Upper lobe of left lung (tissue), 4 donors: ENCODE results near the gene SLC25A13.

Experiments
- CTCF ChIP-seq, 6 experiments: fragments of 450-650 bp in 4 of 6; fragments of 200-600 bp in 2 of 6; sonication (generic) in 2 of 6; IDR thresholded peaks; one replicate each; pipeline ENCODE4 v1.5.1; 2016 to 2019; ENCODE audit warnings: antibody characterized with exemption in 6 of 6
- EP300 ChIP-seq, 4 donors: sonication (generic); formaldehyde crosslinking; IDR thresholded peaks; one replicate each; pipeline ENCODE4 v1.5.1; 2017; ENCODE audit warnings: antibody characterized with exemption in 4 of 4, control low read depth in 2 of 4
- POLR2A ChIP-seq, 4 donors: fragments of 450-650 bp; IDR thresholded peaks; one replicate each; pipeline ENCODE4 v1.5.1; 2016 to 2017; ENCODE audit warnings: antibody characterized with exemption in 4 of 4, mild to moderate bottlenecking in 2 of 4
- POLR2AphosphoS5 ChIP-seq, 2 donors: sonication (generic); formaldehyde crosslinking; IDR thresholded peaks; one replicate each; pipeline ENCODE4 v1.5.1; 2017; ENCODE audit warnings: antibody characterized with exemption in 2 of 2

- TF ChIP-seq CTCF (IDR thresholded peaks at IDR 0.05), result peak in 3 of 6 experiments; percentile 19 to 24 (median 24)
- peak; percentile 67 to 88 for TF ChIP-seq POLR2AphosphoS5 (IDR thresholded peaks at IDR 0.05)
- TF ChIP-seq POLR2A (IDR thresholded peaks at IDR 0.05), result peak in 3 of 4 donors; percentile 68 to 86 (median 84)
- peak in 1 of 4 donors; percentile 57 for TF ChIP-seq EP300 (IDR thresholded peaks at IDR 0.05)
Observed at GRCh38 chr7:96321658-96322372, at the start of gene SLC25A13.
